Fibroblast of lung (primary cell): ENCODE results near the gene MMS22L. TPM values are rescaled to one million over a fixed set of nuclear protein-coding genes. Genes with fewer than 3 reads are reported as not detected.
A peak's percentile ranks its signal among the peaks of the same experiment; 100 is the strongest.

Experiments
- DNase-seq, 2 donors: peaks; one replicate each; pipeline versions ENCODE4 v3.0.0 to v3.0.0-alpha.2; 2010; ENCODE audit warnings: low read depth in 2 of 2
- H2AFZ ChIP-seq: 2 replicates; pipeline ENCODE4 v1.5.1; 2012; ENCODE audit warnings: low read length, control low read depth, inconsistent platforms
- H3K27ac ChIP-seq: 2 replicates; pipeline ENCODE4 v1.5.1; 2011; ENCODE audit warnings: low read length, control low read depth; ENCODE audit not compliant: insufficient read depth
- H3K27me3 ChIP-seq: 2 replicates; pipeline ENCODE4 v1.5.1; 2011; ENCODE audit warnings: mild to moderate bottlenecking, low read length; ENCODE audit not compliant: control insufficient read depth, insufficient read depth
- H3K36me3 ChIP-seq: 2 replicates; pipeline ENCODE4 v1.5.1; 2011; ENCODE audit warnings: low read length; ENCODE audit not compliant: control insufficient read depth, insufficient read depth
- H3K4me1 ChIP-seq: 2 replicates; pipeline ENCODE4 v1.5.1; 2011; ENCODE audit warnings: low read length; ENCODE audit not compliant: control insufficient read depth, insufficient read depth; ENCODE audit errors: extremely low read depth
- H3K4me2 ChIP-seq: 2 replicates; pipeline ENCODE4 v1.5.1; 2011; ENCODE audit warnings: low read length, control low read depth; ENCODE audit not compliant: insufficient read depth; ENCODE audit errors: extremely low read depth
- H3K4me3 ChIP-seq, 4 experiments: fragments of 200-600 bp in 1 of 4; sonication (generic) in 1 of 4; replicated peaks in 1 of 4; 2 replicates each; pipeline ENCODE4 v1.5.1; 2011 to 2016; ENCODE audit warnings: low read length in 4 of 4, low read depth in 3 of 4, mild to moderate bottlenecking in 3 of 4, control low read depth in 2 of 4, inconsistent platforms in 1 of 4, mixed read lengths in 1 of 4; ENCODE audit not compliant: insufficient read depth in 1 of 4; ENCODE audit errors: control extremely low read depth in 1 of 4
- H3K79me2 ChIP-seq: 2 replicates; pipeline ENCODE4 v1.5.1; 2012; ENCODE audit warnings: mild to moderate bottlenecking, low read length, inconsistent platforms; ENCODE audit not compliant: control insufficient read depth, insufficient read depth
- H3K9ac ChIP-seq: 2 replicates; pipeline ENCODE4 v1.5.1; 2011; ENCODE audit warnings: mild to moderate bottlenecking, low read length, control low read depth; ENCODE audit not compliant: insufficient read depth
- H3K9me3 ChIP-seq: 2 replicates; pipeline ENCODE4 v1.5.1; 2012; ENCODE audit warnings: low read depth, low read length; ENCODE audit not compliant: control insufficient read depth, insufficient read depth
- H4K20me1 ChIP-seq: 2 replicates; pipeline ENCODE4 v1.5.1; 2011; ENCODE audit warnings: low read length; ENCODE audit not compliant: control insufficient read depth, insufficient read depth; ENCODE audit errors: extremely low read depth
- CTCF ChIP-seq, 2 donors: IDR thresholded peaks in 1 of 2; conservative IDR thresholded peaks in 1 of 2; 1 replicate in 1 of 2; 2 replicates in 1 of 2; pipeline ENCODE4 v1.5.1; 2011 to 2012; ENCODE audit warnings: low read length in 2 of 2, control low read depth in 1 of 2, inconsistent platforms in 1 of 2, low read depth in 1 of 2, mild to moderate bottlenecking in 1 of 2
- EZH2 ChIP-seq: IDR thresholded peaks from 2 replicates; pipeline ENCODE4 v1.5.1; 2012; ENCODE audit warnings: low read length, control low read depth, mild to moderate bottlenecking; ENCODE audit errors: missing control alignments
- polyA plus RNA-seq, 2 donors: library from polyadenylated mRNA; depleted of rRNA in 1 of 2; stranded (reverse) in 1 of 2; unstranded in 1 of 2; fragments of >200 nt; gene quantifications; 2 replicates each; pipeline ENCODE4 v1.2.1, GENCODE V29; 2011 to 2012; ENCODE audit warnings: missing spikeins in 1 of 2
- total RNA-seq: library from RNA; depleted of rRNA; stranded (reverse); fragments of >200 nt; gene quantifications from 2 replicates; pipeline ENCODE4 v1.2.1, GENCODE V29; 2014

Gene MMS22L
- total and polyA plus RNA-seq, 2 donors (not counting 1 experiment from before 2014, with no cell fraction given): 9.5 to 11.1 TPM

- H4K20me1 ChIP-seq: no peaks in the 10 kb centered on the region
- H3K27me3 ChIP-seq: no peaks in the 10 kb centered on the region
- no peak overlapping the region for H2AFZ ChIP-seq
- H3K36me3 ChIP-seq: no peaks in the 10 kb centered on the region
- no peaks in the 10 kb centered on the region for H3K79me2 ChIP-seq
- H3K9ac ChIP-seq: no peak overlapping the region
- H3K27ac ChIP-seq: no peak overlapping the region
- peak in 1 of 2 donors; percentile 85 for DNase-seq
- no peaks in the 10 kb centered on the region for H3K4me1 ChIP-seq
- H3K4me3 ChIP-seq: no peak overlapping the region
- TF ChIP-seq EZH2 (no peak), CTCF (conservative IDR thresholded peaks at IDR 0.05 in 1 of 2, IDR thresholded peaks at IDR 0.05 in 1 of 2; ENCODE audit: low read depth in 1 of 2, low read length in 2 of 2) (no peak)
- H3K9me3 ChIP-seq: no peaks in the 10 kb centered on the region
- no peak overlapping the region for H3K4me2 ChIP-seq
These were observed 84.9 kb downstream of the MMS22L start for GRCh38 chr6:97198046-97198565.

- Histone ChIP-seq H3K27me3 (no peaks in the 10 kb centered on the region), H3K9me3 (no peaks in the 10 kb centered on the region), H4K20me1 (no peaks in the 10 kb centered on the region), H3K9ac (no peak overlapping the region), H3K36me3 (no peaks in the 10 kb centered on the region), H3K4me3 (no peak overlapping the region), H3K4me2 (no peak overlapping the region), H2AFZ (no peak overlapping the region), H3K27ac (no peak overlapping the region), H3K79me2 (no peaks in the 10 kb centered on the region), H3K4me1 (no peaks in the 10 kb centered on the region)
- TF ChIP-seq CTCF (conservative IDR thresholded peaks at IDR 0.05 in 1 of 2, IDR thresholded peaks at IDR 0.05 in 1 of 2; ENCODE audit: low read depth in 1 of 2, low read length in 2 of 2): no peak
- TF ChIP-seq EZH2: no peak
- DNase-seq: peak; percentile 28 to 71
These were observed 87.9 kb downstream of the MMS22L start for GRCh38 chr6:97195117-97195516.

GRCh38 chr6:97189767-97190166 is 93.2 kb downstream of the MMS22L start:
- peak; percentile 32 to 83 for DNase-seq
- H3K79me2 ChIP-seq: no peaks in the 10 kb centered on the region
- no peaks in the 10 kb centered on the region for H3K27me3 ChIP-seq
- no peaks in the 10 kb centered on the region for H4K20me1 ChIP-seq
- H3K4me1 ChIP-seq: peaks cover 2% of the 10 kb centered on the region
- peaks cover under 1% of the 10 kb centered on the region for H3K36me3 ChIP-seq
- H3K9me3 ChIP-seq: no peaks in the 10 kb centered on the region
- TF ChIP-seq CTCF (conservative IDR thresholded peaks at IDR 0.05 in 1 of 2, IDR thresholded peaks at IDR 0.05 in 1 of 2; ENCODE audit: low read depth in 1 of 2, low read length in 2 of 2) (no peak), EZH2 (no peak)
- H3K4me2 ChIP-seq: peak overlapping the region; percentile 59
- H3K9ac ChIP-seq: no peak overlapping the region
- peak overlapping the region; percentile 27 for H3K27ac ChIP-seq
- H2AFZ ChIP-seq: no peak overlapping the region
- H3K4me3 ChIP-seq: no peak overlapping the region
